OCI-LY1 (cell line): ENCODE results near the gene SEMA6D.

ENCODE experiments used
- EZH2 ChIP-seq: fragments of 200-600 bp; sonication (generic), shearing (Covaris generic); IDR thresholded peaks from 2 replicates; pipeline ENCODE4 v1.8.0; 2017; ENCODE audit warnings: borderline replicate concordance, mixed run types, mild to moderate bottlenecking, antibody characterized with exemption, low read length, moderate library complexity, mixed read lengths
- TF ChIP-seq, protein P1 (sequence below): fragments of 200-600 bp; sonication (generic), shearing (Covaris generic); IDR thresholded peaks from 2 replicates; pipeline ENCODE4 v1.5.1; 2017; ENCODE audit warnings: mild to moderate bottlenecking, antibody characterized with exemption, low read length, moderate library complexity, mixed read lengths

DNA sequence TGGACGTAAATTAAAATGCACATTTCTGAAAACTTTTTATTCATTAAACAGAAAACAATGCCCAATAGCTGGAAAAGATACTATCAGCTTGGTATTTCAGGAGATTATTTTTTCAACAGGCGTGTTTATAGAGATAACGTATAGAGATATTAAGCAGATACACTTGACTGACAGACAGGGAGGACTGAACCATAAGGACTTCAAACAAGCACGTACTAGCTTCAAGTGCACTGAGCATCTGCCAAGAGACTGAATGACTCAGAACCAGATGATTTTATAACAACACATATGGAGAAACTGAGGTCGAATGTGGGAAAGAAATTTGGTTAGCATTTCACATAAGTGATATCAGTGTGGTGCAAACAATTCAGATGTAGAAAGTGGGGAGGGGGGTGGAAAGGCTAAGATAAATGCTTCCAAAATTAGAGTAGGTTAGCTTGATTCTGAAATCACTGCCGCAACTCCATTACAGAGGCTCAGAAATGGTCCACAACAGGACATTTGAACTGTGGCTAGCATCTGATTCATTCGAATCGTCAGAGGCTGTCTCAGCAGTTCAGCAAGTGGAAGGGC lies 103.5 kb downstream of the SEMA6D start:
- TF ChIP-seq, protein P1, sequence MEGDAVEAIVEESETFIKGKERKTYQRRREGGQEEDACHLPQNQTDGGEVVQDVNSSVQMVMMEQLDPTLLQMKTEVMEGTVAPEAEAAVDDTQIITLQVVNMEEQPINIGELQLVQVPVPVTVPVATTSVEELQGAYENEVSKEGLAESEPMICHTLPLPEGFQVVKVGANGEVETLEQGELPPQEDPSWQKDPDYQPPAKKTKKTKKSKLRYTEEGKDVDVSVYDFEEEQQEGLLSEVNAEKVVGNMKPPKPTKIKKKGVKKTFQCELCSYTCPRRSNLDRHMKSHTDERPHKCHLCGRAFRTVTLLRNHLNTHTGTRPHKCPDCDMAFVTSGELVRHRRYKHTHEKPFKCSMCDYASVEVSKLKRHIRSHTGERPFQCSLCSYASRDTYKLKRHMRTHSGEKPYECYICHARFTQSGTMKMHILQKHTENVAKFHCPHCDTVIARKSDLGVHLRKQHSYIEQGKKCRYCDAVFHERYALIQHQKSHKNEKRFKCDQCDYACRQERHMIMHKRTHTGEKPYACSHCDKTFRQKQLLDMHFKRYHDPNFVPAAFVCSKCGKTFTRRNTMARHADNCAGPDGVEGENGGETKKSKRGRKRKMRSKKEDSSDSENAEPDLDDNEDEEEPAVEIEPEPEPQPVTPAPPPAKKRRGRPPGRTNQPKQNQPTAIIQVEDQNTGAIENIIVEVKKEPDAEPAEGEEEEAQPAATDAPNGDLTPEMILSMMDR = no peak
- no peak for TF ChIP-seq EZH2
